WERI-Rb-1 (cell line): Measurements from ENCODE around the gene PCED1B.

ENCODE experiments used
- DNase-seq: peaks from one replicate; pipeline ENCODE4 v3.0.0-alpha.2; 2020
- H3K27ac ChIP-seq: fragments of 250-450 bp; sonication (Bioruptor Pico); 2 replicates; pipeline ENCODE4 v1.5.1; 2020; ENCODE audit warnings: mild to moderate bottlenecking, moderate library complexity
- H3K27me3 ChIP-seq: fragments of 250-450 bp; sonication (Bioruptor Pico); 2 replicates; pipeline ENCODE4 v1.5.1; 2021; ENCODE audit warnings: mild to moderate bottlenecking, low read depth, moderate library complexity; ENCODE audit not compliant: insufficient read depth, severe bottlenecking
- H3K36me3 ChIP-seq: fragments of 250-450 bp; sonication (Bioruptor Pico); 2 replicates; pipeline ENCODE4 v1.5.1; 2020; ENCODE audit warnings: mild to moderate bottlenecking, moderate library complexity
- H3K4me3 ChIP-seq: 2 replicates; pipeline ENCODE4 v1.5.1; 2011; ENCODE audit warnings: low read depth, mild to moderate bottlenecking, control low read depth, low read length
- H3K9me3 ChIP-seq: fragments of 250-450 bp; sonication (Bioruptor Pico); 2 replicates; pipeline ENCODE4 v1.5.1; 2021; ENCODE audit warnings: mild to moderate bottlenecking, moderate library complexity; ENCODE audit not compliant: severe bottlenecking
- CTCF ChIP-seq: IDR thresholded peaks from 2 replicates; pipeline ENCODE4 v1.5.1; 2011; ENCODE audit warnings: low read depth, mild to moderate bottlenecking, control low read depth, inconsistent platforms, low read length

The PCED1B gene

GRCh38 chr12:47079468-47079980 is at the start of gene PCED1B, which contains the start of gene AMIGO2:
PCED1B (plus strand) TSS chr12:47079621; CDS start chr12:47235064, 155,443 bp downstream.
AMIGO2 (minus strand) TSS chr12:47079959; CDS start chr12:47079002, 957 bp downstream.
- H3K4me3 ChIP-seq: peak within 1 kb of the TSS; percentile 9
- 0 out of 2 replicates have a peak, but pooled peaks have one; percentile 2 for TF ChIP-seq CTCF
- H3K27ac ChIP-seq: no peak within 1 kb of the TSS
- DNase-seq: peak; percentile 39
- peaks cover 70% of the 10 kb centered on the region for H3K27me3 ChIP-seq
- H3K36me3 ChIP-seq: no peaks in the 10 kb centered on the region
- H3K9me3 ChIP-seq: no peaks in the 10 kb centered on the region

- Histone ChIP-seq H3K27me3 (peaks cover 26% of the 10 kb centered on the region), H3K27ac (no peak overlapping the region), H3K4me3 (no peak overlapping the region), H3K36me3 (no peaks in the 10 kb centered on the region), H3K9me3 (no peaks in the 10 kb centered on the region)
- no peak for DNase-seq
- no peak for TF ChIP-seq CTCF
Measured at GRCh38 chr12:47029903-47030302, 49.5 kb upstream of the PCED1B start.

GRCh38 chr12:47032644-47033043 is 46.8 kb upstream of the PCED1B start:
- peaks cover 16% of the 10 kb centered on the region for H3K27me3 ChIP-seq
- no peaks in the 10 kb centered on the region for H3K9me3 ChIP-seq
- H3K36me3 ChIP-seq: no peaks in the 10 kb centered on the region
- DNase-seq: no peak
- H3K27ac ChIP-seq: no peak overlapping the region
- no peak overlapping the region for H3K4me3 ChIP-seq
- no peak for TF ChIP-seq CTCF

GRCh38 chr12:47033081-47033480 is 46.3 kb upstream of the PCED1B start:
- Histone ChIP-seq H3K9me3 (no peaks in the 10 kb centered on the region), H3K4me3 (no peak overlapping the region), H3K36me3 (no peaks in the 10 kb centered on the region), H3K27ac (no peak overlapping the region), H3K27me3 (peaks cover 12% of the 10 kb centered on the region)
- no peak for DNase-seq
- TF ChIP-seq CTCF: no peak

- no peaks in the 10 kb centered on the region for H3K9me3 ChIP-seq
- H3K27me3 ChIP-seq: peaks cover 12% of the 10 kb centered on the region
- DNase-seq: no peak
- no peak for TF ChIP-seq CTCF
- H3K4me3 ChIP-seq: no peak overlapping the region
- H3K27ac ChIP-seq: no peak overlapping the region
- H3K36me3 ChIP-seq: no peaks in the 10 kb centered on the region
Measured at GRCh38 chr12:47033789-47034555, 45.4 kb upstream of the PCED1B start.

GRCh38 chr12:47034661-47035060 is 44.8 kb upstream of the PCED1B start:
- no peak overlapping the region for H3K4me3 ChIP-seq
- peaks cover 12% of the 10 kb centered on the region for H3K27me3 ChIP-seq
- no peaks in the 10 kb centered on the region for H3K9me3 ChIP-seq
- H3K36me3 ChIP-seq: no peaks in the 10 kb centered on the region
- no peak overlapping the region for H3K27ac ChIP-seq
- TF ChIP-seq CTCF: no peak
- DNase-seq: no peak
